Nephron (organoid): ENCODE data around the gene SLC7A8.

Source experiments
- H3K27ac Mint-ChIP-seq, 3 experiments: 2 replicates each; pipeline ENCODE4 v1.8.0; 2020; ENCODE audit warnings: mixed read lengths in 3 of 3, mild to moderate bottlenecking in 2 of 3, moderate library complexity in 1 of 3
- H3K27me3 Mint-ChIP-seq: 2 replicates; pipeline ENCODE4 v1.8.0; 2021; ENCODE audit warnings: low read depth, mild to moderate bottlenecking, moderate library complexity, mixed read lengths
- H3K36me3 Mint-ChIP-seq: 2 replicates; pipeline ENCODE4 v1.8.0; 2020; ENCODE audit warnings: low read depth, mixed read lengths
- H3K4me1 Mint-ChIP-seq: 2 replicates; pipeline ENCODE4 v1.8.0; 2020; ENCODE audit warnings: mixed read lengths
- H3K4me3 Mint-ChIP-seq, 3 experiments: 2 replicates each; pipeline ENCODE4 v1.8.0; 2020; ENCODE audit warnings: mild to moderate bottlenecking in 3 of 3, mixed read lengths in 3 of 3, moderate library complexity in 2 of 3
- H3K9me3 Mint-ChIP-seq: 2 replicates; pipeline ENCODE4 v1.8.0; 2020; ENCODE audit warnings: mixed read lengths
- TF ChIP-seq, protein P1 (sequence below), 3 experiments: fragments of 200-600 bp; sonication (generic); IDR thresholded peaks; one replicate each; pipeline ENCODE4 v1.5.0; 2021; ENCODE audit warnings: antibody characterized with exemption in 3 of 3; ENCODE audit not compliant: unreplicated experiment in 3 of 3

Gene SLC7A8

DNA sequence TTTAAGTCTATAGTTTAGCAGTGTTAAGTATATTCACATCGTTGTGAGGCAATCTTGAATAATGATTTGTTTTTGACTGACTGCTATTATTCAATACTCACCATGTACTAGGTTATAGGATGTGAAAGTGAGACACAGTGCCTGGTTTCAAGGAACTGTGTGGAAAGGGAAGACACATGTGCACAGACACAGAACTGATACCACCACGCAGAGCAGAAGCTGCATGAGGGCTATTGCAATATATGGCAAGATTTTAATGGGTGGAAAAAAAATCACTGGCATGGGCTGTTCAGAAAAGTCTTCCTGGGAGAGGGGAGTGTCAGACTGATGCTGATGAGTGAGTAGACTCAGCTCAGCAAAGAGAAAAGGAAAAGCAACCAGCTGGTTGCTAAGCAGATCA, 10.4 kb downstream of the SLC7A8 start:
- Mint-ChIP-seq H3K27ac (peak overlapping the region; percentile 36 to 61 (median 53)), H3K4me1 (peaks cover 53% of the 10 kb centered on the region), H3K27me3 (peaks cover 3% of the 10 kb centered on the region), H3K4me3 (no peak overlapping the region), H3K9me3 (no peaks in the 10 kb centered on the region), H3K36me3 (peaks cover 21% of the 10 kb centered on the region)
- TF ChIP-seq, protein P1, sequence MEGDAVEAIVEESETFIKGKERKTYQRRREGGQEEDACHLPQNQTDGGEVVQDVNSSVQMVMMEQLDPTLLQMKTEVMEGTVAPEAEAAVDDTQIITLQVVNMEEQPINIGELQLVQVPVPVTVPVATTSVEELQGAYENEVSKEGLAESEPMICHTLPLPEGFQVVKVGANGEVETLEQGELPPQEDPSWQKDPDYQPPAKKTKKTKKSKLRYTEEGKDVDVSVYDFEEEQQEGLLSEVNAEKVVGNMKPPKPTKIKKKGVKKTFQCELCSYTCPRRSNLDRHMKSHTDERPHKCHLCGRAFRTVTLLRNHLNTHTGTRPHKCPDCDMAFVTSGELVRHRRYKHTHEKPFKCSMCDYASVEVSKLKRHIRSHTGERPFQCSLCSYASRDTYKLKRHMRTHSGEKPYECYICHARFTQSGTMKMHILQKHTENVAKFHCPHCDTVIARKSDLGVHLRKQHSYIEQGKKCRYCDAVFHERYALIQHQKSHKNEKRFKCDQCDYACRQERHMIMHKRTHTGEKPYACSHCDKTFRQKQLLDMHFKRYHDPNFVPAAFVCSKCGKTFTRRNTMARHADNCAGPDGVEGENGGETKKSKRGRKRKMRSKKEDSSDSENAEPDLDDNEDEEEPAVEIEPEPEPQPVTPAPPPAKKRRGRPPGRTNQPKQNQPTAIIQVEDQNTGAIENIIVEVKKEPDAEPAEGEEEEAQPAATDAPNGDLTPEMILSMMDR (IDR thresholded peaks at IDR 0.05; ENCODE audit: unreplicated experiment in 3 of 3), result no peak

DNA sequence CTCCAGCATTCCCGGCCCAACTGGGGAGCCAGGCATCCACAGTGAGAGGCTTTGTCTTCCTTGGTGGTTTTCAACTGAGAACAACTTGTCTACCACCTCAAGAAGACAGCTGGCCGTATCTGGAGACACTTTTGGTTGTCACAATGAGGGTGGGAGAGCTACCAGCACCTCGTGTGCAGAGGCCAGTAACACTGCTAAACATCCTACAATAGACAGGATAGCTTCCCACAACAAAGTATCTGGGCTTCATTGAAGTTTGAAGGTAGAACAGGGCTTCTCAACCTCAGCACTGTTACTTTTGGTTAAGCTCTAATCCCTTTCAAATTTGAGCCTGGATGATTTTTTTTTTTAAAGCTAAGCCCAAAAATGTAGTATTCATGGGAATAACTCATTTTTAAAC, 10.9 kb downstream of the SLC7A8 start:
- Mint-ChIP-seq H3K27me3 (peaks cover 3% of the 10 kb centered on the region), H3K27ac (no peak overlapping the region), H3K36me3 (peaks cover 24% of the 10 kb centered on the region), H3K4me1 (peaks cover 57% of the 10 kb centered on the region), H3K4me3 (no peak overlapping the region), H3K9me3 (no peaks in the 10 kb centered on the region)
- TF ChIP-seq, protein P1 (IDR thresholded peaks at IDR 0.05; ENCODE audit: unreplicated experiment in 3 of 3), result no peak

- H3K4me1 Mint-ChIP-seq, result peaks cover 57% of the 10 kb centered on the region
- H3K9me3 Mint-ChIP-seq, result no peaks in the 10 kb centered on the region
- H3K27me3 Mint-ChIP-seq, result peaks cover 3% of the 10 kb centered on the region
- H3K36me3 Mint-ChIP-seq, result peaks cover 23% of the 10 kb centered on the region
- H3K27ac Mint-ChIP-seq, result no peak overlapping the region
- TF ChIP-seq, protein P1 (IDR thresholded peaks at IDR 0.05; ENCODE audit: unreplicated experiment in 3 of 3), result no peak
- no peak overlapping the region for H3K4me3 Mint-ChIP-seq
Measured at GRCh38 chr14:23172096-23172495, 11.4 kb downstream of the SLC7A8 start.

- Mint-ChIP-seq H3K4me1 (peaks cover 59% of the 10 kb centered on the region), H3K27me3 (peaks cover 3% of the 10 kb centered on the region), H3K4me3 (no peak overlapping the region), H3K27ac (no peak overlapping the region), H3K36me3 (peaks cover 26% of the 10 kb centered on the region), H3K9me3 (no peaks in the 10 kb centered on the region)
- TF ChIP-seq, protein P1 (IDR thresholded peaks at IDR 0.05; ENCODE audit: unreplicated experiment in 3 of 3), result no peak
Measured at GRCh38 chr14:23171222-23171975, 12.1 kb downstream of the SLC7A8 start.

DNA sequence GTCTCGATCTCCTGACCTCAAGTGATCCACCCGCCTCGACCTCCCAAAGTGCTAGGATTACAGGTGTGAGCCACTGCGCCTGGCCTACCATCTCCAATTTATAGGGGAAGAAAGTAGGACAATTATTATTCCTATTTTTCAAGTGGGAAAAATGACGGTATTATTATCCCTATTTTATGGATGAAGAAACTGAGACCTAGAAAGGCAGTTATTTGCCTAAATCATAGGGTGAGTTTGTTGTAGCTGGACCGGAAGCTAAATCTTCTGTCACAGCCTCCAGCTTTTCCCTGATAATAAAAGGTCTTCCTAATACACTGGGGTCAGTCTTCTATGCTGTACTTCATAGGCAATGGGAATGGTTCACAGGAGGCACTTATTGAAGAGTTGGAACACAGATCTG, 13.8 kb downstream of the SLC7A8 start:
- Mint-ChIP-seq H3K4me1 (peaks cover 53% of the 10 kb centered on the region), H3K36me3 (peaks cover 41% of the 10 kb centered on the region), H3K27ac (peak overlapping the region in 1 of 3 experiments; percentile 51), H3K4me3 (no peak overlapping the region), H3K27me3 (no peaks in the 10 kb centered on the region), H3K9me3 (no peaks in the 10 kb centered on the region)
- TF ChIP-seq, protein P1 (IDR thresholded peaks at IDR 0.05; ENCODE audit: unreplicated experiment in 3 of 3), result no peak

GRCh38 chr14:23168246-23168645, 15.2 kb downstream of the SLC7A8 start:
- Mint-ChIP-seq H3K27ac (peak overlapping the region; percentile 65 to 88 (median 78)), H3K36me3 (peaks cover 46% of the 10 kb centered on the region), H3K4me1 (peaks cover 44% of the 10 kb centered on the region), H3K9me3 (no peaks in the 10 kb centered on the region), H3K4me3 (no peak overlapping the region), H3K27me3 (no peaks in the 10 kb centered on the region)
- TF ChIP-seq, protein P1 (IDR thresholded peaks at IDR 0.05; ENCODE audit: unreplicated experiment in 3 of 3), result no peak
